Islet of Langerhans (tissue), 1 donor: Measurements from ENCODE around the gene DPM2.

Experiments
- FAIRE-seq: peaks from one replicate; lab custom pipeline; 2011; peaks lifted over from hg19 to GRCh38; lab: Jason Lieb, UNC

The DPM2 gene

DNA sequence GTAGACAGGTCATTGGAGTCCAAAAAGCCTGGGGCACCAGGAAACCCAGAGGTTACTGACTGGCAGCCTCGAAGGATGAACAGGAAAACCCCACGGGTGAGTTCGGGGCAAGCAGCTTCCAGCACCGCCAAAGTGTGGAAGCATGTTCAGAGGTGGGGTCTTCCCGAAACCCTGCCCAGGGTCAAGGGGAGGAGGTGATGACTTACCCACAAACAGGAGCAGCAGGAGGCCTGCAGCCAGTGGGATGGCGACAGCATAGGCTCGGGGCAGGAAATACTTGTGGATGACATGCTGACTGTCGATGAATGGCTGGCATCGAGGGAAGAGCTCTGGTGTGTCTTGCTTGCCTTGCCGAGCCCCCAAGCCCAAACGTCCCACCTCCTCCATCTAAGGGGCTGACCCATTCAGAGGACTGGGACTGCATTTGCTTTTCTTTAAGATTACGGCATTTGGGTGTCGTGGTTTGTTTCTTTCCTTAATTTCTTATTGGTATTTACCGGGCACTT is 1.3 kb downstream of the DPM2 start:
- FAIRE-seq, result no peak

DNA sequence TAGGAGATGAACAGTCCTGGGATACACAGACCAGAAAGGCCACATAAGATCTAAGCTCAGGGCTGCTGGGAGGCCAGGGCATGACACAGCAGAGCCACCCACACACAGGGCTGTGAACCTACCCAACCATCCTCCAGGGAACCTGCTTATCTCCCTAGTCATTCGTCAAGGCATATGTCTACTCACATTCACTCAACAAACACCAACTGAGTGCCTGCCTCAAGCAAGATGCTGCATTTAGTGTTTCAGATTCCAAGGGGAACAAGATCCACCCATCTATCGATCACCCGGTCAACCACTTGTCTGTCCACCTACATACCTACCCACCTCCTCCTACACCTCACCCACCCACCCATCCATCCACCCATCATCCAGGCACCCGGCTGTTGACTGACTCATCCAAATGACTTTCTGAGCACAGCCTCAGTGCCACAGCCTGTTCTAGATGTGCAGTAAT is 1.9 kb downstream of the DPM2 start:
- FAIRE-seq, result no peak

DNA sequence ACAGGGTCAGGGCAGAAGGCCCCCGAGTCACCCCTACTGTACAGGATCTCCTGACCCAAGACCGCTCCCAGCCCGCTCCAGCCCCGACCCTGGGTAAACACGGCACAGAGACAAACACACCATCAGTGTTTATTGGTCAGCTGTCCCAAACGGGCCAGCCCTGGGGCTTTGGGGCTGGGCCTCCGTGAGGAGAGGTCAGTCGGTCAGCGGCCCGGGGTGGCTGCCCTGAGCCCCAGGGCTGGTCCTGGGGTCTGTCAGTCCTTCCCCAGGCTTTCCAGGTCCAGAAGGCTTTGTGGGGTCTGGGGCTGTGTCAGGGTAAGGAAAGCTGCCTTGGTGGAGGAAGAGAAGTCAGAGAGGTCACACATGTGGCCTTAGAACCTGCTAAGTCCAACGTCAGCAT is 2.7 kb downstream of the DPM2 start:
- FAIRE-seq, result no peak

DNA sequence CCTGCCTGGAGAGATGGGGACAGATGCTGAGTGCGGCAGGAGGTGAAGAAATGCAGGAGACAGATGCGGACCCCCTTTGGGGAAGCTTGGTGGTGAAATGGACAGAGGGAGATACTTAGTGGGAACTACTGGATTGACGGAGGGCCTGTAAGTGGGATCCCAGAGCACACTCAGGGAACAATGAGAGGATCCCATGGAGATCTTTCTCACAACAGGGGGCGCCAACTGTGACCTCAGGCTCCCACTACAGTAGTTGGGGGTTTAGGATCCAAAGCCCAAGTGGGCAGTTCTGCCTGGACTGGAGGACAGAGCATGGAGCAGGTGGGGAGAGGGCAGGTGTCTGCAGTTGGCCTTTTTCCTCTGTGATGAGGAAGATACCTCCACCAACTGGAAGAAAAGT is 3.4 kb downstream of the DPM2 start:
- no peak for FAIRE-seq

DNA sequence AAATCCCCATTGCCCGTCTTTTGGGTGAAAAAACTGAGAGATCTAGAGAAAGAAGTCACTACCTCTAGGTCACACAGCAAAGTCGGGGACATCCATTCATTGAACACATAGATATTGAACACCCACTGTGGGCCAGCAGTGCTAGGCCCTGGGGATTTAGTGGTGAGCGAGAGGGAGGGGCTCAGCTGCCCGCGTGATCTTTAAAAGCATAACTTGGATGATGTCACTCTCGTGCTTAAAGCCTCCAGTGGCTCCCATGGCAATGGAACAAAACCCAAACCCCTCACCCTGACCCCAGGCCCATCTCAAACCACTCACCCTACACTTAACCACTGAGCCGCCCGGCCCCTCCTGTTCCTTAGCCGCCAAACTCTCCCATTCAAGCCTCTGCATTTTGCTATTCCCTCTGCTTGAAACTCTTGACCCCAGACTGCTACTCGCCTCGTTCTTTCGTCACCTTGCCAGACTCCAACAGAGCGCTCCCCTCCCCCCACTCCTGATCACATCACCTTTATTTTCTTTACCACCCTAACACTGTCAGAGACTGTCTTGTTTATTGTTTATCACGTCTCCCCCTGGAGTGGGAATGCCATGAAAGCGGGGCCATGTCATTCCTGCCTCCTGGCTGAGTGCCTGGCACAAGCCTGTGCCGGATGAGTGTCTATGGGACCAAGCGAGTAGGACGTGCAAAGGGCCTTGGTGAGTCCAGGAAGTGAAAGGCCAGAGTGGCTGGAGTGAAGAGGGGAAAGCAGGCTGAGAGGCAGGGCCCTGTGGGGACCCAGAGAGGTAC is 6.4 kb downstream of the DPM2 start:
- no peak for FAIRE-seq

DNA sequence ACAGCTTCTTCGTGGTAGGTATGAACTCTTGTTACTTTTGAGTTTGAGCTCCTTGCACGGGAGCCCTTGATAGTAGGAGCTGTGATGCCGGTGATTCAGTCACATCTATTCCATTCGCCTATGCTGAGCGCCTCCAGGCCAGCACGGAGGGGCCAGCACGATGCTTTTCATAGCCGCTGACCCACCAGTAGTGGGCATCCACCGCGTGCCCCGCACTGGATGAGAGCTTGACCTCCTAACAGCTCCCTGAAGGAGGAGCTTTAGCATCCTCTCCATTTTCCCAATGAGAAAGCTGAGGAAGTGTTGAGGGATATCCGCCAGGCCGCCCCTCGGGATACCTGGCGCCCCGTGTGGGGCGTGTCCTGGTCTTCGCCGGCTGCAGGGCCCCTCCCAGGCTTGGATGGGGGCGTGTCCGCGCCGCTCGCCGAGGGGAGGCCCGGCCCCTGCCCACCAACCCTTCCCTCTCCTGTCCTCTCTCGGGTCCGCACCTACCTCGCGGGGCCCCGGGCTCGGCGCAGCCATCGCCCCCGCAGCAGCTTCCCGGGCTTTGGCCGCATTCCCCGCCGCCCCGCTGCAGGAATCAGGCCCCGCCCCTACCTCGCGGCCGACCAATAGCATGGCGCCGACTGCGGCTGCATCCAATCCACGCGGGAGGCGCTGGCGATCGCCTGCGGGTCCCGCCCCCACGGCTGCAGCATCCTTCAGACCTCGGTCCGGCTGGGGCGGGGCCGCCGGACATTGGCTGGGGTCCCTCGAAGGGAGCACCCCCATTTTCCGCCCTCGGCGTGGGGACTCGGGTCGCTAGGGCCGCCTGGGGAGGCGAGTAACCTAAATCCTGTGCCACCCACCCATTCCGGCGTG is 7.2 kb downstream of the DPM2 start, which contains the start of gene PIP5KL1:
Gene PIP5KL1 (minus strand): TSS at position 547 of the 861 bp plus-strand sequence. CDS start 25 bp downstream, at position 522.
- no peak for FAIRE-seq

DNA sequence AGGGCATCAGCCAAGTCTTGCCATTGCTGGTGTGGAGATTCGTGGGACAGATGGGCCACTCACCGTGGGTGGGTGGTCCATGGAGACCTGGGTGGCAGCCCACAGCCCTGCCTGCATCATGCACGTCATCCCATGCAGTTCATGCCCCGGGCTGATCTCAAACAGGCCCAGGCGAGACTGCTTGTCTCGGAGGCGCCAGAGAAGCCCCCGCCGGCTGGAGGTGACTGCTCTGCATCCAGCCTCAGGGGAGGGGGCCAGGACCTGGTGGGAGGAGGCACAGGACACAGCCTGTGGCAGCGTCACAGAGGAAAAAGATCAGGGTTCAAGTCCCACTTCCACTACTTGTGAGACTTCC is 8.1 kb downstream of the DPM2 start:
- FAIRE-seq, result no peak

DNA sequence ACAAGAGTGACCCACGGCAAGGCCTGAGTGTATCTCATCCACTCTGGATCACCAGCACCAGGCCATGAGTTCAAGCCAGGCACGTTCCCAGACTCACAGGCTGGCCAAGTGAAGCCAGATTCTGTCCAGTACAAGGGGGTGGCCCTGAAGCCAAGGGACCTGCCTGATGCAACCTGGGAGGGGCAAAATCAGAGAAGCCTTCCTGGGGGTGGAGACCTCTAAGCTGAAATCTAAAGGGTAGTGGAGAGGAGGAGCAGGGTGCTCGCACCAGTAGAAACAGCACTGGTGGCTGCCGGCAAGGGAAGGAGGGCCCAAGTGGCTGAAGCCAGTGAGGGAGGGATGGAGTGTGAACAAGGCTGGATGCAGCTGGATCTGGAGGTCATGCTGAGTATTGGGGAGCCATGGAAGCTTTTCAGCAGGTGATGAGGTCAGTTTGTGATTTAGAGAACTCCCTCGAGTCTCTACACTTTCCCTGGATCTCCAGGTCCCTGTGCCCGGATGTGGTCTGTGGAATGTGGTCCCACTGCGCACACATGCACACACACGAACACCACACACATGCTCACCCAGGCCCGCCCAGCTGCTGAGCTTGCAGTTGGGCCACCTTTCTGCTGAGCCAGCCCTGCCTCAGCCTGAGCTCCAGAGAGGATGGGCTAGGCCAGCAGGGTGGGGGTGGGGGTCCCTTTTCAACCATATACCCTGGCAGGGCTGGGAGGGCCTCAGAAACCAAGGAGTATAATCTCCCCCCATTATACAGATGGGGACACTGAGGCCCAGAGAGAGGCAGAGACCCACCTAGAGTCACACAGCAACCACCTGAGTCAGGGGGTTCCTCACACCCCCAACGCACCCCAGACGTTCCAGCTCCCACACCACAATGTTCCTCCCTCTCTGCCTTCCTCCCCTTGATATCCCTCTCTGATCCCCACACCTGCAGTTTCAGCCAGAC is 8.7 kb downstream of the DPM2 start:
- no peak for FAIRE-seq

DNA sequence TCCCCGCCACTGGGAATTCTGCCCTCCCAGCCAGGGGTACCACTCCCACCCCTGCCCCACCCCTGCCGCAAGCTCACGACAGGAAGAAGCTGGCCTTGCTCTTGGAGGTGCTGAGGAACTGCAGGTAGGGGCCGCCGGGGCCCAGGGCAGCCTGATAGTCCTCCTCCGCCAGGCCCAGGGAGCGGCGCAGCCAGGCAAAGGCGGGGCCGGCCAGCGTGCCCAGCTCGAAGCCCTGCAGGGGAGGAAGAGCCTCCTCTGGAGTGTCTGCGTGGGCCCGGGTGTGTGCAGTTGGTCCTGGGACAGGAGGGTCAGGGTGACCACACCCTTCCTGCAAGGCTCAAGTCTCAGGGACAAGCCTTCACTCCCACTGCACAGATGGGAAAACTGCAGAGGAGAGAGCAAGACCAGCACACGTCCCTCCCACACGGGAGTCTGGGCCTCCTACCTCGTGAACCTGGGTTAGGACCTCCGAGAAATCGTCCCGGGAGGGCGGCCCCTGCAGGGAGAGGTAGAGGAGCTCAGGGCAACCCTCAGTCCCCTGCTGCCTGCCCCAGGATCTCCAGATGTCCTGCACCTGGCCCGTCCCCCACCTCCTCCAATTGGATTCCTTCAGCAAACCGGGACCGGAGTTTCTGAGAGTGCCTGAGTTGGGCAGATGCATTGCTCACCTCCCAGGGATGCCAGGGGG is 9.5 kb downstream of the DPM2 start:
- no peak for FAIRE-seq

DNA sequence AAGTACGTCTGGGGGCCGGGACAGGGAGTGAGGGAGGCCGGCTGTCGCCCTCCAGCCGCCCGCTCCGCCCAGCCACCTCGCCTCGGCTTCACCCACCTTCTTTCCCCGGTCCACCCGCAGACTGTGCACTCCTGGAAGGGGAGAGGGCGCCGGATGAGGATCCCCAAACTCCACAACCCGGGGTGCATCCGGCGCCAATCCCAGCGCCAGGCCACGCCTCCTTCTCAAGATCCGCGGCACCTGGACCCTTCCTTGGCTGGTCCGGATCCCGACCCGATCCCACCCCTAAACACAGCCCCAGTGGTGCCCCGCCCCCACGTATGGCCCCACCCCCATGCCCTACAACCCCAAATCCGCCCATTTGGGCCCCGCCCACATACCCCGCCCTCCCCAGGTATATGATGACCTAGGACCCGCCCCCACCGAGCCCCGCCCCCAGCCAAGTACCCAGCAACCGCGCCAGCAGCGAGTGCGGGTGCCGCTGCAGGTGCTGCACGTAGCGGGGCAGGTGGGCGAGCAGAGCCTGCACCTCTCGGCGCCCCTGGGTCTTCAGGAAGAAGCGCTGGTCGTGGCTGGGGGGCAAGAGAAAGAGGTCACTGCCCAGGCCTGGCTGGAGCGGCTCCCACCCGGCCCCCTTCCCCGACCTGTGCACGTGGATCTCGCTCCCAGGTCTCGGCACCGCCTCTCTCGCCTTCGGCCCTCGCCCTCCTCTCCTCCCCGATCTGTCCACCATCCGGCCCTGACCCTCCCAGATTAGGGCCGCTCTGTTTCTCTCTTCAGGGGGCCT is 10.3 kb downstream of the DPM2 start:
- FAIRE-seq, result no peak

DNA sequence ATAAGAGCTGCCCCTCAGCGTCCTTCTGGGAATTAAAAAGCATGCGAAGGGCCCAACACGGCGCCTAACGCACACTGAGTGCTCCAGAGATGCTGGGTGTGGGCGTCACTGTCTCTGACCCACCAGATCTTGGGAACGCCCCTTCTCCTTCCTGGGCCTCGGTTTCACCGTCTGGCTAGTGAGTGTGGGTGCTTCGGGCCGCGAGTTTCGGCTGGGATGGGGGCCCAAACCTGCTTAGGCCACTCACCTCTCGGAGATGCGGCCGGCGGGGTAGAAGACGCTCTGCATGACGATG is 10.8 kb downstream of the DPM2 start:
- FAIRE-seq, result no peak

DNA sequence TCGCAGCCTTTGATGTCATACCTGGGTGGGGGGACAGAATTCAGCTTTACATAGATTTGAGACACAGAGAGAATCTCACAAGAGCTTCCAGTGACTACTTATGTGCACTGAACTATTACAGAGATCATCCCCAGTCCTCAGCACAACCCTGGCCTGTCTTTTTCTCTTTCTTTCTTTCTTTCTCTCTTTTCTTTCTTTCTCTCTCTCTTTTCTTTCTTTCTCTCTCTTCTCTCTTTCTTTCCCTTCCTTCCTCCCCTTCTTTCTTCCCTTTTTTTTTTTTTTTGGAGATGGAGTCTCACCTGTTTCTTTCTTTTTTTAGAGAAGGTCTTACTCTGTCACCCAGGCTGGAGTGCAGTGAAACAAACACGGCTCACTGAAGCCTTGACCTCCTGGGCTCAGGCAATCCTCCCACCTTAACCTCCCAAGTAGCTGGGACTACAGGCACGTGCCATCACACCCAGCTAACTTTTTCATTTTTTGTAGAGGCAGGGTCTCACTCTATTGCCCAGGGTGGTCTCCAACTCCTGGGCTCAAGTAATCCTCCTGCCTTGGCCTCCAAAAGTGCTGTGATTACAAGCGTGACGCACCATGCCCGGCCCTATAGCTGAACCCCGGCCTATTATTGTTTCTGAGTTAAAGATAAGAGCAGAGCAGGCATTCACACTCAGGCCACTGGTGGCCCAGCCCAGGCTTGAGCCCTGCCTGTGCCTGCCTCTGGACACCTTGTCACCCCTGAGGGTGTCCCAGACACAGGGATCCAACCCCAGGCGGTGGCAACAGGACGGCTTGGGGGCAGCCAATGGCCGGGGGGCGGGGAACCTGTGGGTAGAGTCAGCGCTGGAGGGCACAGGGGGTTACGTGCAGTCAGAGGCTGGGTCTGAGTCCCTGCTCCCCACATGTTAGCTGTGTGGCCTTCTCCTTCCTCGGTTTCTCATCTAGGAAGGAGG is 11.4 kb downstream of the DPM2 start:
- no peak for FAIRE-seq

DNA sequence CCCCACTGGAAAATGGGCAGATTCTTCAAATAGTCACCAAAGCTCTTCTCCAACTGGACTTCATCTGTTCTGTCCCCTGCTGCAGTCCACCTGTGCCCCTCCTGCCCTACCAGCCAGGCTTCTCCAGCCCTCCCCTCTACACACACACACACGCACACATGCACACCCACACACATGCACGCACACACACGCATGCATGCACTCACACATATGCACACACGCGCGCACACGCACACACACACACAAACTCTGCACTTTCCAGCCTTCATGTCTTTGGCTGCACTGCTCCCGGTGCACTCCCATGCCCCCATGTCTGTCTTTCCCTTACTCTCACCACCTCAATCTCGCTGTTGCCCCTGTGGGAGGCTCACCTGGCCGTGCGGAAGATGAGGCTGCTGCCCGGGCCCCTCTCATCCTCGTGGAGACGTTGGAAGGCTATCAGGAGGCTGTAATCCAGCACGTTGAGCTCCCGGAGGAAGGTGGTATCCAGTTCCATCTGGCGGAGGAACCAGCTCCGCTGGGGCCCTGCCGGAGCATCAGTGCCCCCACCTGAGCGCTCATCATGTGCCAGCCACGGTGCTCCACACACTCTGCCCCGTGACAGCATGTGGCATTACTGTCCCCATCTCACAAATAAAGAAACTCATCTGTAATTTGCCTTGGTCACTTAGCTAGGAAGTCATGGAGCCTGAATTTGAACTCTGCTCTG is 12.8 kb downstream of the DPM2 start:
- FAIRE-seq, result no peak

DNA sequence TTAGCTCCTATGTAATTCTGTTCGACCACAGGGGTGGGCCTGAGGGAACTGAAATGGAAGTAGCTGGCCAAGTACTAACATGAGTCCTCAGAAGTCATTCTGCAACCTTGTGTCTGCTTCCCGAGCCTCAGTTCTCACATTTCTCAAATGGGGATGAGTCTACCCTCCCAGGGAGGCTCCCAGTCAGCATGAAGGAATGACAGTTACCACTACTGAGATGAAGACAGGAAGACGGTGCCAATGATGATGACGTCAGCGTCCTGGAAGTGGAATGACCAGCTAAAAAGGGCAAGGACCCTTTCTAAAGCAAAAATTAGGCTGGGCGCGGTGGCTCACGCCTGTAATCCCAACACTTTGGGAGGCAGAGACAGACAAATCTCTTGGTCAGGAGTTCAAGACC is 13.9 kb downstream of the DPM2 start:
- FAIRE-seq, result no peak

DNA sequence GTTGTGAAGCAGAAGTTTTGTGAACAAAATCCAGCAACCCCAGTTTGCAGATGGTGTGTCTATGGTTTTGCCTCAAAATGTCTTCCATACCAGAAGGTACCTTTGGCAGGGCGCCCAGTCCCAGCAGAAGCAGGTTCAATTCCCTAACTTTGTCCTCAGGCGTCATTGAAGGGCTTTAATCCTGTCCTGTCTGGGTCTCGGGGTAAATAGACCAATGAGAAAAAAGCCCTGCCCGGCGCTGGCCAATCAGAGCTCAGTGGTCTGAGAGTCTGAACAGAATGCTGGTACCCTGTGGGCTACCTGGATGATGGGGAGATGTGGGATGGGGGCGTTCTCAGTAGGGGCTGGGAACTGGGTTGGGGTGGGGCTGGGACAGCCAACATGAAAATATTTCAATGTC is 14.6 kb downstream of the DPM2 start:
- FAIRE-seq, result no peak

DNA sequence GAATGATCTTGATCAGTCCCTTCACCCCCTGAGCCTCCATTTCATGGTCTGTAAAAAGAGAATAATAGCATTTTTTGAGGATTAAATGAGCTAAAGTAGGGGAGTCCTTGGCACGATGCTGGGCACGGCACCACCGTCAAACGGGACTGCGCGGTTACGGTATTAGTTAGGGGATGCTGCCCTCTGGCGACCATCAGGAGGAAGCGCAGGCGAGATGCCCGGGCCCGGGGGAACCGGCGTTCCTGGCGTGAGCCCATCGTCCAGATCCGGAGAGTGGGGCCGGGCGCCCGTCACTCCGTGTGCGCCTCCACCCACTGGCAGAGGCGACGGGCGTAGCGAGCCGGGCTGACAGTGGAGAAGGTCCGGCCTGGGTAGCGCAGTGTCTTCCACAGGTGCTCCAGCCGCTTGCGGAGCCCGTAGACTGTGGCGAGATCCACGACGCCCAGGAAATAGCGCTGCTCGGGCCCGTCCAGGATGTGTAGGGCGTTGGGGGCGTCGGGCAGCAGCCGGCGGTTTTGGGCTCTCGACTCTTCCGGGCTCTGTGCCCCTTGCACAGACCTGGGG is 16.0 kb downstream of the DPM2 start:
- no peak for FAIRE-seq

DNA sequence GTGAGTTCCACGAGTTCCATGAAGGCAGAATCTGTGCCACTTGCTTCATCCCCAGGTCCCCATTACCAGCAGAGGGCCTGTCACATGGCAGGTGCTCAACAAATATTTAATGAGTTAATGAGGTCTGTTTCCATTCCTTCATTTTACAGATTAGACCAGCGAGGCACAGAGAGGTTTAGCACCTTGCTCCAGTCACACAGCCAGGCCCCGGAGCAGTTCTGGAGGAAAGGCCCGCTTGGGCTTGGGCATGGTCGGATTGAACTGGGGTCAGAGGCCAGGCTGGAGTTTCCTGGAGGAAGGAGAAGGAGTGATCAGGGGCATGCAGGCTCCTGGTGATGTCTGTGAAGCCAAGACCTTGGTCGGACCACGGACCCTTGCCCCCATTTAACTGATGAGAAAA is 16.9 kb downstream of the DPM2 start:
- FAIRE-seq, result no peak

DNA sequence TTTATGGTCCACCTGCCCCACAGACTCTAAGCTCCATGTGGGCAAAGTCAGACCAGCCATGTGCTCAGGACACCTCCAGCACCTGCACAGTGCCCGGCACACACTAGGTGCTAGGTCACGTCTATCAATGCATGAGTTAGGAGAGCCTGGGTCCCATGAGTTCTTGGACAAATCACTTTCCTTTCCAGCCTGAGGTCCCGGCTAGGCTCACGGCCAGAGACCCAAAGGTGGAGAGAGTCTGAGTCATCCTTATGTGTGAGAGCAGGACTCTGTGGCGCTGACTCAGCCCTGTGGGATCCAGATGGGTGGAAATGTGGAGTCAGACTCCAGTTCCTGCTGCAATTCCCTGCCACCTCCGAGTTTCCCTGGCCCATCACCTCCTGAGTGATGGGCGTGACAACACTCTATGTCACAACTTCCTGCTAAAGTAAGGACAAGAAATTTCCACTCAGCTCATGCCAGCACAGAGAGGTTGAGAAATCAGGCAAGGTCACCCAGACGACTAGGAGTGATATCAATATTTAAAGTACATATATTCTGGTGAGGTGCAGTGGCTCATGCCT is 18.3 kb downstream of the DPM2 start:
- no peak for FAIRE-seq
